AG20443 (cell line): ENCODE data around the gene TOM1L1.

Experiments
- DNase-seq: peaks from one replicate; pipeline ENCODE4 v3.0.0; 2012; ENCODE audit warnings: low spot score, mixed read lengths

Gene TOM1L1

GRCh38 chr17:54992797-54993639 lies 92.4 kb downstream of the TOM1L1 start:
- peak; percentile 39 for DNase-seq

DNA sequence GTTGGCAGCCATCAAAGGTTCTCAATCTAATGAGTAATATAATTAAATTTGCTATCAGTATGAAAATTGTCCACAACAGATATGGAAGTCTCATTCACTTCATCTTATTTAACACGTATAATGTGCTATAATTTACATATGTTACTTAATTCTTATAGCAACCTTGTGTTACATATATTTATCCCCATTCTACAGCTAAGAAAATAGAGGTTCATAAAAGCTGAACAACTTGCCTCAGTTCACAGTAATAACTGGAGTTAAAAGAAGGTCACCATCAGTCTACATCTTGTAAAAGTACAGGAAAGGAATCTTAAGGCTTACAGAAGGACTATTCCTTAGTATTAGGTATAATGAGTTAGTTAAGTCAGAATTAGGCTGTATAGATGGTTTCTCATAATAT lies 95.8 kb downstream of the TOM1L1 start:
- no peak for DNase-seq

GRCh38 chr17:55002458-55002857 lies 101.8 kb downstream of the TOM1L1 start:
- no peak for DNase-seq

- no peak for DNase-seq
These were observed 103.8 kb downstream of the TOM1L1 start for GRCh38 chr17:55004484-55004883.

- DNase-seq: peak; percentile 11
These were observed 104.9 kb downstream of the TOM1L1 start for GRCh38 chr17:55005520-55005919.
